Fibroblast of skin of back (primary cell): ENCODE measurements around the gene WNT7A.

Experiments
- DNase-seq: peaks from one replicate; pipeline ENCODE4 v3.0.0-alpha.2; 2013

The WNT7A gene

GRCh38 chr3:13791198-13792050, 88.4 kb downstream of the WNT7A start:
- DNase-seq: no peak

GRCh38 chr3:13790376-13791197, 89.3 kb downstream of the WNT7A start:
- DNase-seq: no peak

DNA sequence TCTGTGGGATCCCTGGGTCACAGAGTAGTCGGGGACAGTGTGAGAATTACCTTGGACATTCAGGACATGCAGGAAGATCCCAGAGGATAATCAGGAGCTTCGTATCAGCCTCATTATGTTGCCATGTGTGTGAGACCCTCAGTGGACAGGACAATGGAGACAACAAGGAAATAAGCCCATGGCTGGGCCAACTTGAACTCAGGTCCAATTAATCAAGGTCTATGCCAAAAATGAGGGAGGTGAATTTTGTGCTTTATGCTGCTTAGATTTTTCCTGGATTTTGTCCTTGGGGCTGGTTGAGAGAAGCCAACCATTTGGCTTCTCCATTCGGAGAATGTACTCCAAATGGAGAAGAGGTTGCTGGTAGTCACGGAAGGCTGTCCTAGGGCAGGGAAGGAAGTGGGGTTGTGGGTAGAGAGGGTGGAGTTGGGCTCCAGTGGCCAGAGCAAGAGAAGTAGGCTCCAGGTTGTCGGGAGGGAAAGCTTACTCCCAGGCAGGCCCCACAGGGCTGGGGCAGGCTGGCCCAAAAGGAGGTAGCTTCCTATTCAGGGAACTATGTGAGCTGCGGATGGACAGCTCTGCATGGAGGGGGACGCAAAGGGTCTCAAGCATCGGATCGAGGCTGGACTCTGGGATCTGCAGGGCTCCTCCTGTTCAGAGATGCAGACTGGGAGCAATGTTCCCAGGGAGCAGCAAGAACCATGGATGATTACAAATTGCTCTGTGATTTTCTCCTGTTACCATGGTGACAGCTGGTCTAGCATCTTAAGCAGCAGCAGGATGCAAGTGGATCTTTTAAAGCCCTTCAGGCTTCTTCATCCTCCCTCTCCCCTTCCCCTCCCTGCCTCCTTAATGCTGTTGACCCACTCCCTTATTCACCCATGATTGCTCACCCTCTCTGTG, 91.1 kb downstream of the WNT7A start:
- DNase-seq: no peak

- DNase-seq: no peak
Measured at GRCh38 chr3:13787533-13788132, 92.2 kb downstream of the WNT7A start.

DNA sequence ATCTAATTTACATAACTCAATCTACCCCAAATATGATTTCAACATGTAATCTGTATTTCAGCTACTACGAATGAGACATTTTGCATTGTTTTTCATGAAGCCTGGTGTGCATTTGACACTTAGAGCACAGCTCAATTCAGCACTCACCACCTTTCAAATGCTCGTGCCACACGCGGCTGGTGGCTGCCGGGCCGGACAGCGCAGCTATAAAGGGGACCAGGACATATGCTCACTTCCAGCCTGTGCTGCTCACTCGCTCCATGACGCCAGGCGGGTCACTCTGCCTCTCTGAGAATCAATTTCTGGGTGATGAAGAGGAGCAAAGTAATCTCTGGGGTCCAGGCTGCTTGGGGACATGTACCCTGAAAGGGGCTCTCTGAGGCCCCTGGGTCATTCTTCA, 93.1 kb downstream of the WNT7A start:
- DNase-seq: no peak

DNA sequence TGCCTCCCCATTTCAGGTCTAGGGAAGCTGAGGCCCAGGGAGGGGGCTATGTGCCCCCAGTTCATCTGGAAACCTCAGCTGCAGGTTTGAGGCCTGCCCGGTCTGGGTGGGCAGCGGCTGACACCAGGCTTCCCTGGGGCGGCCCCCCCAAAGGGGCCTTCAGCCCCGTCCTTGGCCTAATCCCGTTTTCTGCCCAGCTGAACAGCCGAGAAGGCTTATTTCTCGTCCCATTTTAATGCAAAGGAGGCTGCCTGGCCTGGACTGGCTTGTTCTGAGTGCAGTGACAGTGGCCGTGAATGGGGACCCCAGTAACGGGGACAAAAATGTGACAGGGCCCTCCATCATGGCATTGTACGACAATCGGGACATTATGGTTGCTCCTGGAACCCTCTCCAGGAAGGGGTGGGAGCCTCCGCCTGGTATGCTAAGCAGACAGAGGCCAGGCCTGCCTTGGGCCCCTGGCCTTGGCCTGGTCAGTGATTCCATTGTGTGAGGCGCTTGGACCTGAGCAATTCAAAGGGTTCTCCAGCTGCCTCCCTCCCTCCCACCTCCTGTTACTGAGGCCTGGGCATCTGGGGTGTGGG, 93.9 kb downstream of the WNT7A start:
- DNase-seq: no peak

GRCh38 chr3:13785351-13785750, 94.5 kb downstream of the WNT7A start:
- DNase-seq: no peak

GRCh38 chr3:13783476-13783875, 96.4 kb downstream of the WNT7A start:
- no peak for DNase-seq

DNA sequence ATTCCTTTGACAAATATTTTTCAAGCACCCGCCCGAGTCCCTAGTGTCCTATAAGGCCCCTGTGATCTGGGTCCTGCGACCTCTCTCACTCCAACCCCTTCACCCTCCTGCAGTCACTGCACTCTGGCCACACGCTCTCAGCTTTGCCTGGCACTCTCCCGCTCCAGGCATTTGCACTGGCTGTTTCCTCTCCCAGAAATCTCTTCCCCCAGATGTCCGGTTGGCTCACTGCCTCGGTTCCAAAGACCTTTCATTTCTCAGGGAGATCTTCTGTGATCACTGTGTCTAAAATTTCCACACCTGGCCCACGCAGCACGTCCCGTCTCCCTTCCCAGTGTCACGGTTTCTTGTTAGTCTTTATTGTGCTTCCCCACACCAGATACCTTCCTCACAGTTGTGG, 97.4 kb downstream of the WNT7A start:
- no peak for DNase-seq

GRCh38 chr3:13781417-13781816, 98.5 kb downstream of the WNT7A start:
- no peak for DNase-seq

- DNase-seq: no peak
Measured at GRCh38 chr3:13780432-13781176, 99.3 kb downstream of the WNT7A start.

DNA sequence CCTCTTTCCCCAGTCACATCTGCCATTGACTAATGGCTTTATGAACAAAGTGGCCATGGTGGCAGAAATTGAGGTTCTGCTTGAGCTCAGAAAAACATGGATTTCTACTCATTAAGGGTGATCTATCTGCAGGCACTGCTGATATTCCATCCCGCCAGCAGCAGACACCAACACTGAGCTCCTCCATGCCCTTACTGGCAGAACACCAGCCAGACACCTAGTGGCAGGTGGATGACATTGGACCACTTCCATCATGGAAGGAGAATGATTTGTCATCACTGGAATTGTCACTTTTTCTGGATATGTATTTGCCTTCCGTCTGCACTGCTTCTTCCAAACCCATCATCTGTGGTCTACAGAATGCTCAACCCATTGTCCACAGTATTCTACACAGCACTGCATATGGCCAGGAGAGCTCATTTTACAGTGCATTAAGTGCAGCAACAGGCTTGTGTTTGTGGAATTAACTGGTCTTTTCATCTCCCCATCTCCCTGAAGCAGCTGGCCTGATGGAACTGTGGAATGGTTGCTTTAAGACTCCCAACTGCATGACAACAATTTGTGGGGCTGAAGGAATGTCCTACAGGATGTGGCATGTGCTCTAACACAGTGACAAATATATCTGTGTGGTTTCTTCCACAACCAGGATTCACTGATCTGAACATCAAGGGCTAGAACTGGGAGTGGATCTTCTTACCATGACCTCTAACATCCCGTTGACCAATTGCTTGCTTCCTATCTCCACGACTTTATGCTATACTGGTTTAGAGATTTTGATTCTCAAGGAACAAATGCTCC, 103.4 kb downstream of the WNT7A start:
- DNase-seq: no peak

DNA sequence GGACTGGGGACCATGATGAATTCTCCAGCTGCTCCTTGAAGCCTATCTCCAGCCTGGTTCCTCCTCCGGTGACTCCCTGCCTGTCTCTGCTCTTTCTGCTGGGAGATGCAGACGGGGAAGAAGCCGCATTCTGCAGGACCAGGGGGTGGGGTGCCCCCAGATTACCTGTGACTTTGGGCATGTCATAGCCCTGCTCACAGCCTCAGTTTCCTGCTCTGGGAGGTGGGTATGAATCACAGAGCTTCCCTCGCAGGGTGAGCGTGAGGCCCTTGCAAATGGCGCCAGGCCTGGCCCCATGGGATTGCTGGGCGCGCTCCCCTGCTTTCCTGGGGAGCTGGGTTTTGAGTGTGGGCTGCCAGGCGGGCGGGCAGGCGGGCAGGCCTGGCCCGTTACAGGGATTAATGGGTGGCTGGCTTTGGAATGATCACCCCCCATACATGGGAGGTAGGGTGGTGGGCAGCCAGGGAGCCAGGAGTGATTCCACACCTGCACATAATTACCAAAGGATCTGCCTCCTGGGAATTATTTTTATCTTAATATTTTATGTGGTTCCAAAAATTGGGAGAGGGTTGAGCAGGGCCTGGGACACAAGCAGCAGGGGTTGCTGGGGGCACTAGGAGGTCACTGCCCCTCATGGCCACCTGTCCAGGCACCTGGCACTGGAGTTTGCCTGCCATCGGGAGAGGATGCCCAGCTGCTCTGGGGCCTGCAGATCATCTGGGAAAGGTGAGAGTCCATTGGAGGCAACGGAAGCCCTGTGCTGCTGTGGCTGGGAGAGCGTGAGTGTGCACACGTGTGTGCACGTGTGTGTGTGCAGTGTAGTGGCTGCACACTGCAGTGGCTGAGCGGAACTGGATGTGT, 106.8 kb downstream of the WNT7A start:
- DNase-seq: no peak

GRCh38 chr3:13772321-13772745, 107.5 kb downstream of the WNT7A start:
- no peak for DNase-seq

DNA sequence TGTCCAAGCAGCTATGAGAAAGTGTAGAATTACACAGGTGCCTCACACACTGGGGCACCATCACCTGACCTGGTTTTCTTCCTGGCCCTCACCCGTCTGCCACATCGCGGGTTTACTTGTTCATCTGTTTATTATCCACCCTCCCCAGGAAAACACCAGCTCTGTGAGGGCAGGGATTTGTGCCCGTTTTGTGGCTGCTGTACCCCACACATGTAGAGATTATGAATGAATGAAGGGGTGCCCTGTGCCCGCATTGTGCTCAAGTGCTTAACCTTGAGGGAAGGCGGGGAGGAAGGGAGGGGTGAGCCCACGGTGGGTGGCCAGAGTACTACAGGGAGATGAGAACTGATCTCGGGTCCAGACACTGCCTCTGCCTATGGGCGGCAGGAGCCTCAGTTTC, 108.4 kb downstream of the WNT7A start:
- no peak for DNase-seq

- DNase-seq: no peak
Measured at GRCh38 chr3:13770170-13771169, 109.4 kb downstream of the WNT7A start.

DNA sequence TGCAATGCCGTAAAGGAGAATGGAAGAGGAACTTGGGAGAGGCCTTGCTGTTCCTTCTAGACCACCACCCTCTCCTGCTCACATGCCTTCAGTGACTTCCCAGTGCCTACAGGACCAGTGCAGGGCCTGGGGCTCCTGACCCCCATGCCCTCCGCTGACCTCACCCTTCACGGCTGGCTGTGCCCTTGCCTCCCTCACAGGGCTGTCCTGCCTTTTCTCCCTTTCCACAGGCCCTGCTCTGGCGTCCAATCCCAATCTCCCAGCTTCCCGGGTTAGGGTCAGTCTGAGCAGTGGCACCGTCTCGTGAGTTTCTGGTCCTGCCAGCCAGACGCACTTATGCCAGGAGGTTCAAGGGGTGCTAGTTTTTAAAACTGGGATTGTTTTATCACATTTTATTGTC, 110.4 kb downstream of the WNT7A start:
- no peak for DNase-seq

- no peak for DNase-seq
Measured at GRCh38 chr3:13768453-13768852, 111.4 kb downstream of the WNT7A start.
